Measurements from ENCODE around the gene ZKSCAN5.
A peak's percentile ranks its signal among the peaks of the same experiment; 100 is the strongest.
"Not testable (repeated sequence)": the region's sequence is repeated elsewhere in the genome, so short reads cannot be mapped to it uniquely, and the experiment has no call there.

ZKSCAN5 gene

GRCh38 chr7:99557196-99557607, 52.7 kb downstream of the ZKSCAN5 start:
- no peak for DNase-seq

- DNase-seq: peak; percentile 56
These were observed 53.5 kb downstream of the ZKSCAN5 start for GRCh38 chr7:99557940-99558305.

DNA sequence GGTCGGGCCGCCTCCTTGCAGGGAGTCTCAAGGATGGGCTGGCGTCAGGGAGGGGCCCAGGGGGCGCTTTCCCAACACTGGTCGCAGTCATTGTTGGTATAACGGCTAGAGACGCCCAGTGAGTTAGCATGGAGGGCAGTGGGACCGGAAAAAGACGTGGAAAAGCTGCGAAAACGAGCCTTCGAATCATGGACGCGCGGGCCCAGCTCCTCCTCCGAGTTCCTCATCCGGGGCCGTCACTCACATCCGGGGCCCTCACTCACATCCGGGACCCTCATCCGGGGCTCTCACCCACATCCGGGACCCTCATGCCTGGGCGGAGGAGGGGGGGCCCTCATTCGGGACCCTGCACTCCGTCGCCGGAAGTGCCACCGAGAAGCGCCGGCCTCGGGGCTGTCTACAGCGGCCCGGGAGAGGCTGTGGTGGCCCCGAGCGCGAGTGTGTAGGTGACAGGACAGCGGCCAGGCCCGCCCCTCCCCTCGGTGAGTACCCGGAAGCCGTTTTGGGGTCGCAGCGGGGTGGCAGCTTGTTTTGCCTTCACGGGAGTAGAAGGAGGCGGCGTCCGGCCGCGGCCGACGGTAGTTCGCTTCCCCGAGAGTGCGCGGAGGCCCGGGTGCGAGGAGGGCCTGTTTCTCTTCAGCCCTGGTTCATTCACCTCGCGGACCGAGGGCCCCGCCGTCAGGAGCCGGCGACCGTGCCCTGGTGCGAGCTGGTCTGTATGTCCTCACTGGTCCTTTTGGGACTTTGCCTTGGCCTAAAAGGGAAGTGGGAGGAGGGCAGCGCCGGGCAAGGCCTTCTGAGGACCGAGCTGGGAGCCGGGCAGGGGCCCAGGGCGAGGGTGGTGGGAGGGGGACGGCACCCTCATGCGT, 54.1 kb downstream of the ZKSCAN5 start, which contains the start of gene ZNF655:
Gene ZNF655 (plus strand): TSS at position 337 of the 869 bp plus-strand sequence. CDS start 1,918 bp downstream, outside the sequence.
- peak; percentile 89 for DNase-seq

DNA sequence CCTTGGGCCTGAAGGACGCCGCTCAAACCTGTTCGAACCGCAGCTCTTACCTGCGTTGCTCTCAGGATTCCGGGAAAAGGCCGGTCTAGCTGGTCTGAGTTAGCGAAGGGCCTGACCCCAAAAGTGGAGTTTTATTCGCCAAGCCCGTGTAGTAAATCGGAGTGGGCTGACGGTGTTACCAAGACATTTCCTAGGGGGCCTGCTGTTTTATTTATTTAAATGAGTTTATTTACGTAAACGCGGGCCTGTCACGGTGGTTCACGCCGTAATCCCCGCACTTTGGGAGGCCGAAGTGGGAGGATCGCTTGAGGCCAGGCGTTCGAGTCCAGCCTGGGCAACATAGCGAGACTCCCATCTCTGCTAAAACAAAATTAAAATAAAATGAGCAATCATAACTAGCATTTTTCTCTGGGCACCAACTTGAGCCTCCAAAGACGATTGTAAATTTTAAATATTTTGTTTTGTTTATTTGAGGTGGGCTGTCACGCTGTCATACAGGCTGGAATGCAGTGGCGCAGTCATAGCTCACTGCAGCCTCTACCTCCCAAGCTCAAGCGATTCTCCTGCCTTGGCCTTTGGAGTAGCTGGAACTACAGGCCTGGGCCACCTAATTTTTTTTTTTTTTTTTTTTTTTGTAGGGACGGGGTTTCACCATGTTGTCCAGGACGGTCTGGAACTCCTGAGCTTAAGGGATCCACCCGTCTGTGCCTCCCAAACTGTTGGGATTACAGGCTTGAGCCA, 54.9 kb downstream of the ZKSCAN5 start:
- no peak for DNase-seq

- DNase-seq: no peak
These were observed 56.6 kb downstream of the ZKSCAN5 start for GRCh38 chr7:99560834-99561736.

DNA sequence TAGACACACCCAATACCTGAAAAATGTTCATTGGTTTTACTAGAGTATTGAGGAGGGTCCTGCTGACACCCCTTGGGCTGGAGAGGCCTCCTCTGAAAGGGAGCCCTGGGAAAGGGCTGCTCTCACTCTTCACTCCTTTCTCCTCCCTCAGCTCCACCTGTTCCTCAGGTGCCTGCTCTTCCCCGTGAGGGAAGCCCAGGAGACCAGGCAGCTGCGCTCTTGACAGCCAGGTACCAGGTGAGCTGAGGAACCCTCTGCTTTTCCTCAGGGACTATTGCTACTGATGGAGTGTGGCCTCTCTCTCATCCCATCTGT, 57.2 kb downstream of the ZKSCAN5 start:
- no peak for DNase-seq

- DNase-seq: no peak
These were observed 57.8 kb downstream of the ZKSCAN5 start for GRCh38 chr7:99562114-99562784.

- no peak for DNase-seq
These were observed 58.4 kb downstream of the ZKSCAN5 start for GRCh38 chr7:99562832-99563231.

DNA sequence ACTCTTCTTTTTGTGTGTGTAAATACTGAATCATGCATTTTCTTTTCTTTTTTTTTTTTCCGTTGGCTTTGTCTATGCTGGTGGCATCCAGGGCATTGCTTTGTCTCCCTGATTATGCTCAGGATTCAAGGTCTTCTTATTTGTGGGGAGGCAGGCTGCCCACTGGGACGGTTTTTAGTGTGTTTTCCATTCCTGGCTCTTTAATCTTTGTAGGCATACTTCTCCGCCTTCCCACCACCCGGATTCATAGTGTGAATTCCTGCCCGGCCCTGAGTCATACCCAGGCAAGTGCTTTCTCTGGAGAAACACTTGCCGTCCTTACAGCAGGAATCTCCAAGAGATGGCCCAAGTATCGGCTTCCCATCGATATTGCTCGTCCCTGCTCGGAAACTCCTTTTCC, 59.2 kb downstream of the ZKSCAN5 start:
- DNase-seq: no peak

DNA sequence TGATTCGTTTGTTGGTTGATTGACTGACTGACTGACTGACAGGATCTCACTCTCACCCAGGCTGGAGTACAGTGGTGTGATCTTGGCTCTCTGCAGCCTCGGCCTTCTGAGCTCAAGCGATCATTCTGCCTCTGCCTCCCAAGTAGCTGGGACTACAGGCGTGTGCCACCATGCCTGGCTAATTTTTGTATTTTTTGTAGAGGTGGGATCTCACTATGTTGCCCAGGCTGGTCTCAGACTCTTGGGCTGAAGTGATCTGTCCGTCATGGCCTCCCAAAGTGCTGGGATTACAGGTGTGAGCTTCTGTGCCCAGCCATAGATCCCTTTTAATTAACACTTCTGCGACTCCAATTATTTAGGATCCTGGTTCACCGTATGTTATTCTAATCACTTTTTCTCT, 64.3 kb downstream of the ZKSCAN5 start:
- not testable (repeated sequence) for DNase-seq

GRCh38 chr7:99571768-99572167, 67.3 kb downstream of the ZKSCAN5 start:
- no peak for DNase-seq

DNA sequence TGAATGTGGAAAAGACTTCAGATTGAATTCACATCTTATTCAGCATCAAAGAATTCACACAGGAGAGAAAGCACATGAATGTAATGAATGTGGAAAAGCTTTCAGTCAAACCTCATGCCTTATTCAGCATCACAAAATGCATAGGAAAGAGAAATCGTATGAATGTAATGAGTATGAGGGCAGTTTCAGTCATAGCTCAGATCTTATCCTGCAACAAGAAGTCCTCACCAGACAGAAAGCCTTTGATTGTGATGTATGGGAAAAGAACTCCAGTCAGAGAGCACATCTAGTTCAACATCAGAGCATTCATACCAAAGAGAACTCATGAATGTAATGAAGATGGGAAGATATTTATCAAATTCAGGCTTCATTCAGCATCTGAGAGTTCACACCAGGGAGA, 68.8 kb downstream of the ZKSCAN5 start:
- DNase-seq: no peak

GRCh38 chr7:99576251-99576650, 71.8 kb downstream of the ZKSCAN5 start:
- no peak for DNase-seq

DNA sequence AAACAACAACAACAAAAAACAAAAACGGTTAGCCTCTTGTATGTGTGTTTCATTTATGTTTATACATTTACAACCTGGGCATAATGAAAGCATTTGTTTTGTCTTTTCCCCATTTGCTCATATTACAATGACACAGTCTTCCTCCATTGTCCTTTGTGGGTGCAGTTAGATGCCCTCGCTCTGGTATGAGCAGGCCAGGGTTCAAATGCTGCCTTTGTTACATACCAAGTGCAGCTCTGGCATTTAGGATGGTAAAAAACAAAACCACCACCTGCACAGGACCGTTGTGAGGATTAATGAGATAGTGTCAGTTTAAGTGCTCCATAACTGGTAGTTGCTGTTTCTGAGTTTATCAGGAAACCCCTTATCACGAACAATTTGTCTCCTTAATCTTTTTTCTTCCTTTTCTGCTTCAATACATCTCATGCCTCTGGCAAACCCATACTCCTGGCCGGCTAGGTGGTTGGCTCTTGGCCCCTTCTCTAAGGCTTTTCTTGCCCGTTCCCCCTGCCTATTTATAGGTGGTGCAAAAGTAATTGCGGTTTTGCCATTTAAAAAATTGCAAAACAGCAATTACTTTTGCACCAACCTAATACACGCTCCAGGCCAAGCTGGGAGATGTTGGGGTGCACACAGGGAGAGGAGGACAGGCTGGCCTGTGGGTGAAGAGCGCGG, 75.0 kb downstream of the ZKSCAN5 start:
- DNase-seq: no peak

GRCh38 chr7:99579956-99580777, 75.7 kb downstream of the ZKSCAN5 start:
- peak; percentile 27 for DNase-seq

DNA sequence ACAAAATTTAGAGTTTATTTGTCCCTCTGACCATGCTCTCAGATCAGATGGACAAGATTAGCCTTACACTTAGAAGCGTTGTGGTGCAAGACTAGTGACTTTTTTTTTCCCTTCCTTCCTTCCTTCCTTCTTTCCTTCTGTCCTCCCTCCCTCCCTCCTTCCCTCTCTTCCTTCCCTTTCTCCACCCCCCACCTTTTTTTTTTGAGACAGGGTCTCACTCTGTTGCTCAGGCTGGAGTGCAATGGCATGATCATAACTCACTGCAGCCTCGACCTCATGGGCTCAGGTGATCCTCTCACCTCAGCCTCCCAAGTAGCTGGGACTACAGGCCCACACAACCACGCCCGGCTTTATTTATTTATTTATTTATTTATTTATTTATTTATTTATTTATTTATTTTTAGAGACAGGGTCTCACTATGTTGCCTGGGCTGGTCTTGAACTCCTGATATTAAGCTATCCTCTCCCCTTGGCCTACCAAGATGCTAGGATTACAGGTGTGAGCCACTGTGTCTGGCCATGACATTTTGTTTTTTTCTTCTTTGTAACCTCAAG, 76.4 kb downstream of the ZKSCAN5 start:
- not testable (repeated sequence) for DNase-seq
